HepG2 (cell line): ENCODE measurements around the gene C10orf90. TPM values are rescaled to one million over a fixed set of nuclear protein-coding genes. Genes with fewer than 3 reads are reported as not detected.

ENCODE experiments used
- ATAC-seq: fragments of 200-7000 bp; cut with Tn5 transposase; 3 replicates; pipeline ENCODE4 v1.9.1; 2020; ENCODE audit warnings: mild to moderate bottlenecking, moderate library complexity
- BruUV-seq: library from RNA; stranded (reverse); fragments of 400-500 nt; replicated peaks from 2 replicates; lab custom pipeline; 2021; lab: Mats Ljungman, UMichigan
- CTCF ChIA-PET: fragments of 300-600 bp; formaldehyde crosslinking; extraction: SDS; loops from one replicate; lab custom pipeline; 2021; ENCODE audit warnings: low total read pairs, inconsistent platforms, low intra/inter-chr PET ratio; lab: Yijun Ruan, JAX
- POLR2A ChIA-PET: fragments of 350-600 bp; sonication (Branson Sonifier 250); formaldehyde crosslinking; loops from one replicate; lab custom pipeline; 2020; ENCODE audit warnings: antibody characterized with exemption, inconsistent platforms; lab: Yijun Ruan, JAX
- DNase-seq: peaks from one replicate; pipeline ENCODE4 v3.0.0-alpha.2; 2015; ENCODE audit warnings: low spot score
- FAIRE-seq: peaks from 3 replicates; lab custom pipeline; 2011; peaks lifted over from hg19 to GRCh38; lab: Jason Lieb, UNC
- H2AFZ ChIP-seq: one replicate; pipeline ENCODE4 v1.6.1; 2011; ENCODE audit warnings: low read length, inconsistent platforms
- H3K27ac ChIP-seq: fragments of 300-600 bp; 3 replicates; pipeline ENCODE4 v1.8.0; 2011; ENCODE audit warnings: mixed run types, mild to moderate bottlenecking, mixed read lengths, low read length, inconsistent platforms; ENCODE audit not compliant: insufficient read depth; ENCODE audit errors: extremely low read length
- H3K27me3 ChIP-seq, 2 experiments: fragments of 200-600 bp in 1 of 2; 2 replicates in 1 of 2; 3 replicates in 1 of 2; pipeline versions ENCODE4 v1.6.0 to v1.8.0; 2011; ENCODE audit warnings: low read length in 2 of 2, mild to moderate bottlenecking in 2 of 2, moderate library complexity in 2 of 2, inconsistent platforms in 1 of 2; ENCODE audit not compliant: insufficient read depth in 2 of 2, control insufficient read depth in 1 of 2
- H3K36me3 ChIP-seq, 2 experiments: fragments of 200-600 bp in 1 of 2; replicated peaks in 1 of 2; 2 replicates in 1 of 2; 3 replicates in 1 of 2; pipeline versions ENCODE4 v1.5.1 to v1.8.0; 2011; ENCODE audit warnings: low read length in 2 of 2, inconsistent platforms in 1 of 2; ENCODE audit not compliant: insufficient read depth in 2 of 2, control insufficient read depth in 1 of 2
- H3K4me1 ChIP-seq: 2 replicates; pipeline ENCODE4 v1.5.1; 2012; ENCODE audit warnings: low read length, inconsistent platforms; ENCODE audit not compliant: insufficient read depth
- H3K4me2 ChIP-seq: 2 replicates; pipeline ENCODE4 v1.6.0; 2011; ENCODE audit warnings: low read depth, low read length, inconsistent platforms
- H3K4me3 ChIP-seq, 3 experiments: fragments of 200-600 bp in 1 of 3; sonication (generic), shearing (Covaris generic) in 1 of 3; replicated peaks in 1 of 3; 2 replicates each; pipeline ENCODE4 v1.5.1; 2011 to 2016; ENCODE audit warnings: low read length in 3 of 3, inconsistent platforms in 2 of 3, low read depth in 2 of 3, mild to moderate bottlenecking in 2 of 3, control low read depth in 1 of 3, mixed read lengths in 1 of 3; ENCODE audit not compliant: insufficient read depth in 1 of 3
- H3K79me2 ChIP-seq: one replicate; pipeline ENCODE4 v1.6.1; 2011; ENCODE audit warnings: low read length, inconsistent platforms; ENCODE audit not compliant: insufficient read depth
- H3K9ac ChIP-seq: 2 replicates; pipeline ENCODE4 v1.6.0; 2011; ENCODE audit warnings: mild to moderate bottlenecking, low read depth, low read length, inconsistent platforms; ENCODE audit not compliant: insufficient read depth
- H3K9me3 ChIP-seq: 2 replicates; pipeline ENCODE4 v1.5.1; 2012; ENCODE audit warnings: mild to moderate bottlenecking, low read length
- H4K20me1 ChIP-seq: 2 replicates; pipeline ENCODE4 v1.6.0; 2011; ENCODE audit warnings: inconsistent platforms, mild to moderate bottlenecking, low read length, moderate library complexity; ENCODE audit not compliant: insufficient read depth
- ELF1 ChIP-seq: sonication (generic); formaldehyde crosslinking; IDR thresholded peaks from 2 replicates; pipeline ENCODE4 v1.4.0; 2020; ENCODE audit warnings: missing genetic modification reagents
- ERF ChIP-seq: IDR thresholded peaks from 2 replicates; pipeline ENCODE4 v1.6.1; 2018; ENCODE audit warnings: missing biosample characterization, missing genetic modification reagents
- HNF4A ChIP-seq: sonication (generic); formaldehyde crosslinking; IDR thresholded peaks from 2 replicates; pipeline ENCODE4 v1.4.0; 2020; ENCODE audit warnings: missing genetic modification reagents
- NR2F1 ChIP-seq, 2 experiments: fragments of 450-650 bp in 1 of 2; formaldehyde crosslinking in 1 of 2; IDR thresholded peaks; 2 replicates each; pipeline versions ENCODE4 v1.5.0 to v1.6.1; 2016 to 2020; ENCODE audit warnings: mild to moderate bottlenecking in 1 of 2, missing compliant biosample characterization in 1 of 2, missing genetic modification reagents in 1 of 2, moderate library complexity in 1 of 2
- REL ChIP-seq: sonication (generic); formaldehyde crosslinking; conservative IDR thresholded peaks from 2 replicates; pipeline ENCODE4 v1.8.0; 2022; ENCODE audit warnings: mild to moderate bottlenecking, missing genetic modification reagents, moderate library complexity
- RFX3 ChIP-seq: IDR thresholded peaks from 2 replicates; pipeline ENCODE4 v1.6.1; 2016; ENCODE audit warnings: missing biosample characterization, missing genetic modification reagents
- SIN3B ChIP-seq: fragments of 150-350 bp; IDR thresholded peaks from 2 replicates; pipeline ENCODE4 v1.6.1; 2014; ENCODE audit warnings: low read length
- TAF15 ChIP-seq: fragments of 200-400 bp; formaldehyde crosslinking; IDR thresholded peaks from one replicate; pipeline ENCODE4 v1.6.1; 2018; ENCODE audit warnings: mild to moderate bottlenecking, low read depth, low read length; ENCODE audit not compliant: poor library complexity, severe bottlenecking
- ZFYVE20 ChIP-seq: sonication (generic); formaldehyde crosslinking; IDR thresholded peaks from 2 replicates; pipeline ENCODE4 v1.8.0; 2023; ENCODE audit warnings: low read depth, mild to moderate bottlenecking, moderate library complexity, missing genetic modification reagents, borderline replicate concordance
- ZNF282 ChIP-seq: fragments of 450-650 bp; IDR thresholded peaks from 2 replicates; pipeline ENCODE4 v1.6.1; 2018; ENCODE audit not compliant: partially characterized antibody
- ZNF572 ChIP-seq: sonication (generic); formaldehyde crosslinking; IDR thresholded peaks from 2 replicates; pipeline ENCODE4 v1.5.1; 2020; ENCODE audit warnings: mild to moderate bottlenecking, missing genetic modification reagents
- ZNF597 ChIP-seq: sonication (generic); formaldehyde crosslinking; IDR thresholded peaks from 2 replicates; pipeline ENCODE4 v1.5.0; 2020; ENCODE audit warnings: missing genetic modification reagents
- ZNF7 ChIP-seq: IDR thresholded peaks from 2 replicates; pipeline ENCODE4 v1.6.1; 2016; ENCODE audit warnings: missing biosample characterization, missing genetic modification reagents
- ZNF777 ChIP-seq: sonication (generic); formaldehyde crosslinking; IDR thresholded peaks from 2 replicates; pipeline ENCODE4 v1.4.0; 2020; ENCODE audit warnings: missing genetic modification reagents
- WGBS: methylation state at CpG from one replicate; pipeline ENCODE4 v1.1.6; 2017; ENCODE audit warnings: low lambda C conversion rate; 5-methylcytosine and 5-hydroxymethylcytosine counted together
- in situ Hi-C: cut with HindIII; loops from 2 replicates; pipeline ENCODE4 v1.10.0; 2017; ENCODE audit warnings: low pct_unique_long_range_greater_than_20kb; ENCODE audit not compliant: extremely low pct_ligation_motif_present
- intact Hi-C: fragments of 100-400 bp; cut with micrococcal nuclease; formaldehyde crosslinking; loops from one replicate; pipeline ENCODE4 v1.10.0; 2022; ENCODE audit not compliant: unreplicated experiment
- polyA plus RNA-seq, 8 experiments: library from polyadenylated mRNA; depleted of rRNA in 3 of 8; stranded (reverse) in 7 of 8; unstranded in 1 of 8; fragments of >200 nt; fragmentation: Illumina TruSeq in 4 of 8; extraction: Trizol in 4 of 8; gene quantifications; 2 replicates each; pipeline versions ENCODE4 v1.2.1 to v1.2.3, GENCODE V29; 2011 to 2016; ENCODE audit warnings: low read depth in 4 of 8, missing spikeins in 1 of 8, mixed read lengths in 1 of 8; ENCODE audit not compliant: insufficient read depth in 1 of 8
- total RNA-seq, 5 experiments: library from RNA; depleted of rRNA; stranded (reverse); fragments of >200 nt; fragmentation: Illumina TruSeq; extraction: Trizol; gene quantifications; 2 replicates each; pipeline ENCODE4 v1.2.3, GENCODE V29; 2016; ENCODE audit warnings: low read depth in 1 of 5
- TF ChIP-seq, protein P1 (sequence below): sonication (generic); formaldehyde crosslinking; IDR thresholded peaks from 2 replicates; pipeline ENCODE4 v1.5.1; 2020; ENCODE audit warnings: missing genetic modification reagents, mild to moderate bottlenecking, borderline replicate concordance

Gene C10orf90
- total and polyA plus RNA-seq, 2 of the 13 experiments (the other 11 are each of a cell fraction or from before 2014, with no cell fraction given): not detected

- no peak for TF ChIP-seq ZNF597 (CRISPR knock-in tag)
- TF ChIP-seq REL (CRISPR knock-in tag): no peak
- TF ChIP-seq SIN3B: no peak
- TF ChIP-seq ZNF282: no peak
- no peak for TF ChIP-seq ZNF777 (CRISPR knock-in tag)
- no peak for TF ChIP-seq ZNF7 (CRISPR knock-in tag)
- TF ChIP-seq NR2F1 (CRISPR knock-in tag; IDR thresholded peaks at IDR 0.05): no peak
- TF ChIP-seq ERF: no peak
- no peak for TF ChIP-seq ELF1
- TF ChIP-seq ZFYVE20 (CRISPR knock-in tag): no peak
- no peak for TF ChIP-seq ZNF572 (CRISPR knock-in tag)
- no peak for TF ChIP-seq RFX3 (CRISPR knock-in tag)
- TF ChIP-seq TAF15: no peak
- TF ChIP-seq HNF4A (CRISPR knock-in tag): no peak
- TF ChIP-seq, protein P1, sequence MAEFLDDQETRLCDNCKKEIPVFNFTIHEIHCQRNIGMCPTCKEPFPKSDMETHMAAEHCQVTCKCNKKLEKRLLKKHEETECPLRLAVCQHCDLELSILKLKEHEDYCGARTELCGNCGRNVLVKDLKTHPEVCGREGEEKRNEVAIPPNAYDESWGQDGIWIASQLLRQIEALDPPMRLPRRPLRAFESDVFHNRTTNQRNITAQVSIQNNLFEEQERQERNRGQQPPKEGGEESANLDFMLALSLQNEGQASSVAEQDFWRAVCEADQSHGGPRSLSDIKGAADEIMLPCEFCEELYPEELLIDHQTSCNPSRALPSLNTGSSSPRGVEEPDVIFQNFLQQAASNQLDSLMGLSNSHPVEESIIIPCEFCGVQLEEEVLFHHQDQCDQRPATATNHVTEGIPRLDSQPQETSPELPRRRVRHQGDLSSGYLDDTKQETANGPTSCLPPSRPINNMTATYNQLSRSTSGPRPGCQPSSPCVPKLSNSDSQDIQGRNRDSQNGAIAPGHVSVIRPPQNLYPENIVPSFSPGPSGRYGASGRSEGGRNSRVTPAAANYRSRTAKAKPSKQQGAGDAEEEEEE (CRISPR knock-in tag): no peak
- Histone ChIP-seq H4K20me1 (no peaks in the 10 kb centered on the region), H3K4me2 (no peak overlapping the region), H3K4me3 (no peak overlapping the region), H2AFZ (no peak overlapping the region), H3K27me3 (peaks cover 0 to 3% of the 10 kb centered on the region in 2 experiments; a peak in 1 of 5 replicates), H3K79me2 (no peaks in the 10 kb centered on the region), H3K9ac (no peak overlapping the region), H3K9me3 (no peaks in the 10 kb centered on the region), H3K27ac (no peak overlapping the region), H3K4me1 (no peaks in the 10 kb centered on the region), H3K36me3 (no peaks in the 10 kb centered on the region)
- DNase-seq: no peak
- BruUV-seq: no TSS peak
- in situ Hi-C loops: no loop called here
- ChIA-PET POLR2A (no interaction called here), CTCF (no interaction called here)
- FAIRE-seq: no peak
- intact Hi-C loops: loop anchor here (5.0 kb wide), 2 partner anchors 664 to 729 kb away; no protein-coding TSS in a partner anchor
- ATAC-seq: no peak
- WGBS: 2% methylated on average over 3 of the region's 3 CpGs
These were observed 73.9 kb downstream of the C10orf90 start for GRCh38 chr10:126596472-126597016.
